ENCODE data around the gene SUPT3H. TPM values are rescaled to one million over a fixed set of nuclear protein-coding genes. Genes with fewer than 3 reads are reported as not detected.

SUPT3H gene
- total RNA-seq, 4 donors from 2014 or later: 1.6 to 5.6 (median 3.8) TPM

GRCh38 chr6:45086360-45087084, 291.2 kb downstream of the SUPT3H start:
- 76 to 77% methylated on average over 5 of the region's 5 CpGs for WGBS, 2 donors
- TF ChIP-seq POLR2A (IDR thresholded peaks at IDR 0.05) (no peak), CTCF (IDR thresholded peaks at IDR 0.05) (no peak)
- H3K4me3 ChIP-seq (ENCODE audit: low read depth, poor library complexity, severe bottlenecking): no peak overlapping the region
- no peak for DNase-seq (ENCODE audit: low spot score in 2 of 2)
- intact Hi-C loops (cut with DNase I; ENCODE audit: low total_unique reads): no loop called here

- 71 to 75% methylated on average over 3 of the region's 3 CpGs for WGBS, 2 donors
- no peak for DNase-seq (ENCODE audit: low spot score in 2 of 2)
- intact Hi-C loops (cut with DNase I; ENCODE audit: low total_unique reads): no loop called here
- no peak for TF ChIP-seq CTCF (IDR thresholded peaks at IDR 0.05)
- TF ChIP-seq POLR2A (IDR thresholded peaks at IDR 0.05): no peak
- no peak overlapping the region for H3K4me3 ChIP-seq (ENCODE audit: low read depth, poor library complexity, severe bottlenecking)
Measured at GRCh38 chr6:45084257-45084656, 293.5 kb downstream of the SUPT3H start.

DNA sequence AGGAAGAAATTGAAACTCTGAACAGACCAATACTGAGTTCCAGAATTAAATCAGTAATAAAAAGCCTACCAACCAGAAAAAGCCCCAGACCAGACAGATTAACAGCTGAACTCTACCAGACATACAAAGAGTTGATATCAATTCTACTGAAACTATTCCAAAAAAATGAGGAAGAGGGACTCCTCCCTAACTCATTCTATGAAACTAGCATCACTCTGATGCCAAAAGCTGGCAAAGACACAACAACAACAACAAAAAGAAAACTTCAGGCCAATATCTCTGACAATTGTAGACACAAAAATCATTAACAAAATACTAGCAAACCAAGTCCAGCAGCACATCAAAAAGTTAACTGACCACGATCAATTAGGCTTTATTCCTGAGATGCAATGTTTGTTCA, 295.6 kb downstream of the SUPT3H start:
- no peak for DNase-seq (ENCODE audit: low spot score in 2 of 2)
- no peak overlapping the region for H3K4me3 ChIP-seq (ENCODE audit: low read depth, poor library complexity, severe bottlenecking)
- intact Hi-C loops (cut with DNase I; ENCODE audit: low total_unique reads): no loop called here
- TF ChIP-seq CTCF (IDR thresholded peaks at IDR 0.05): no peak
- no peak for TF ChIP-seq POLR2A (IDR thresholded peaks at IDR 0.05)
- 72 to 87% methylated on average over 1 of the region's 1 CpG for WGBS, 2 donors

DNA sequence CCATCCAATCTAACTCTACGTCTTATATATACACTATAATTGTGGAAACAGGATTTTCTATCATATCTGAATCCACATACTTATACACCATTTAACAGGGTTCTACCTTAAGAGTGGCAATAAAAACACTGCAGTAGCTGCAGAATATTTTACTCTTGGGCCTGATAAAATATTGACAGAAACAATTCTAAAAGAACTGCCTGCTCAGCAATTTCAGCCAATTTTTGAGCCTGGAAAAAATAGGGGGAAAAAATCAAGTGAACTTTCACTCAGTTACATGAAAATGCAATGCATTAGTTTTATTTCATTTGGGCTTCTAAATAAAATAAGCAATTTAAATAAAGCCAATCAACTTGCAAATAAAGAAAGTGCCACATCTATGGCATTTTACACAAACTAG, 296.1 kb downstream of the SUPT3H start:
- no peak for DNase-seq (ENCODE audit: low spot score in 2 of 2)
- WGBS, 2 donors: 93 to 95% methylated on average over 1 of the region's 1 CpG

DNA sequence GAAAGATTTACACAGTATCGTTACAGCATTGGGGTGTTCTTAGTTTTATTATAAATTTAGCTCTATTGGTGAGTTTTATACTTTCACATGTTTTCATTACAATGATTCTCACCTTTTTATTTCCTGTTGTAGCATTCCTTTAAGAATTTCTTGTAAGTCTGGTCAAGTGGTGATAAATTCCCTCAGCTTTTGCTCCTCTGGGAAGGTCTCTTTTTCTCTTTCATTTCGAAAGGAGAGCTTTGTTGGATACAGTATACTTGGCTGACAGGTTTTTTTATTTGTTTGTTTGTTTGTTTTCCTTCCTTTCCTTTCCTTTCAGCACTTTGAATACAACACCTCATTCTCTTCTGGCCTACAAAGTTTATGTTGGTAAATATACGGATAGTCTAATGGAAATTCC, 299.3 kb downstream of the SUPT3H start:
- DNase-seq (ENCODE audit: low spot score in 2 of 2): no peak
- H3K4me3 ChIP-seq (ENCODE audit: low read depth, poor library complexity, severe bottlenecking): no peak overlapping the region
- intact Hi-C loops (cut with DNase I; ENCODE audit: low total_unique reads): no loop called here
- TF ChIP-seq POLR2A (IDR thresholded peaks at IDR 0.05): no peak
- TF ChIP-seq CTCF (IDR thresholded peaks at IDR 0.05): no peak
- WGBS, 2 donors: 95 to 96% methylated on average over 3 of the region's 3 CpGs

More for the DNA sequence above, 296.1 kb downstream of the SUPT3H start:
- no peak overlapping the region for H3K4me3 ChIP-seq (ENCODE audit: low read depth, poor library complexity, severe bottlenecking)
- TF ChIP-seq CTCF (IDR thresholded peaks at IDR 0.05) (no peak), POLR2A (IDR thresholded peaks at IDR 0.05) (no peak)
- intact Hi-C loops (cut with DNase I; ENCODE audit: low total_unique reads): no loop called here

Measured in lower leg skin (tissue), 4 donors.